ENCODE measurements around the gene HMGCS1. TPM values are rescaled to one million over a fixed set of nuclear protein-coding genes. Genes with fewer than 3 reads are reported as not detected.
A peak's percentile ranks its signal among the peaks of the same experiment; 100 is the strongest.

HMGCS1 gene
- 384 TPM for polyA plus RNA-seq (2013, experiment 1 of 2)
- polyA plus RNA-seq (2013, experiment 2 of 2) = 381 TPM

DNA sequence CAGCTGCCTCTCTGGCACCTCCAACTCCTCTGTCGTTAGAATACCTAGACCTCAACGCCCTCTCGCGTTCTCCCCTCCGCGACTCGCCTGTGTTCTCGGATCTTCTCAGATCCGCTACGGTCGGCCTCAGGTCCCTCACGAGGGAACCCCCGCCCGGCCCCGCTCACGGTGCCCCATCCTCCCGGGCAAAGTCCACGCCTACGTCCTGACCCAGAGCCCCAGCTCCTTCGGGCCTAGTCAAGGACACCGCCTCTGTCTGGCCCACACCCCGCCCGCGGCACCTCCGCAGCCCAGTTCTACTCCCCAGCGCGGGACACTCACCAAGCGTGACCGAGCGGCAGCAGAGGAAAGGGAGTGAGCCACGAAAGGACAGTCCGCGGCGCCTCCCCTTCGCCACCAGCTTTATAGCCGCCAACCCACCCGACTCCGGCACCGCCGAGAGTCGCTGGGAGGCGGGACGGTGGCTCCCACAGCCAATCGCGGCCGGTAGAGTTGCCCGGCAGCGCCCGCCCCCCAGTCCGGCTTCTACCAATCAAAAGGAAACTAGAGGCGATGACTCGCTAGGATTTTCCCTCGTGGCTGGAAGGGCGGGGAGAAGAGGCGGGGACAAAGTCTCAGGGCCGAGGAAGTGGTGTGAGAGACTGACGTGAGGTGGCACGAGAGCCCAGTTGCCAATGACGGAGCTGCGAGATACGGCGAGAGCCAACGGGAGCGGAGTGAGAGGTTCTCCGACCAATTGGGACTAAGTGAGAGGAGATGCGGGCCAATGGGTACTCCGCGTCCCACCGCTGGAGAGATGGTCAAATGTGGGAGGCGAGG is at the start of gene HMGCS1:
TSS of gene HMGCS1 (minus strand) at position 378 of the 819 bp plus-strand sequence. CDS start 14,447 bp downstream, outside the sequence.
- Histone ChIP-seq H3K36me3 (ENCODE audit: control insufficient read depth, insufficient read depth, low read length) (peaks cover 40% of the 10 kb centered on the region), H3K9me3 (ENCODE audit: control insufficient read depth, low read length) (peaks cover 5% of the 10 kb centered on the region), H3K4me3 (ENCODE audit: extremely low read depth, insufficient read depth, low read length, poor library complexity, severe bottlenecking) (peak within 1 kb of the TSS; percentile 99), H3K4me1 (ENCODE audit: control insufficient read depth, insufficient read depth, low read length, poor library complexity, severe bottlenecking) (peaks cover 18% of the 10 kb centered on the region), H3K27ac (ENCODE audit: low read depth, low read length, severe bottlenecking) (peak within 1 kb of the TSS; percentile 96)
- 0% methylated on average over 39 to 63 of the region's 70 CpGs for WGBS, 2 experiments (ENCODE audit: insufficient coverage in 2 of 2)

DNA sequence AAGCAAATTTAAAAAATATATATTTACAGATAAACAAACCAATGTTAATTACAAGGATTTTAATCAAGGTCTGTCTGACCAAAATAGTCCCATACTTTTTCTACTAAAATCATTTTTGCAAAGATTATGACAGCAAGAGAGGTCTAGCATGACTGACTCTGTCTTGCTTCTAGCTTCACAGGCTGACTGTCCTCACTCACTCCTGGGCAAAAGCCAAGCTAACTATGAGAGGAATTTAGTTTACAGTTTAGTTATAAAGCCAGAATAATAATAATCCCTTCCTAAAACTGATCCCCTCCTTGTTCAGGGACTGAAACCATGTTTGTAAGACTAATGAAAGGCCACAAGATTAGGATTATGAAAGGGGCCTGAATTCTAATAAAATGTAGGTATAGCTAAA is 45.5 kb upstream of the HMGCS1 start:
- Histone ChIP-seq H3K4me1 (ENCODE audit: control insufficient read depth, insufficient read depth, low read length, poor library complexity, severe bottlenecking) (no peaks in the 10 kb centered on the region), H3K9me3 (ENCODE audit: control insufficient read depth, low read length) (peaks cover 16% of the 10 kb centered on the region), H3K4me3 (ENCODE audit: extremely low read depth, insufficient read depth, low read length, poor library complexity, severe bottlenecking) (no peak overlapping the region), H3K36me3 (ENCODE audit: control insufficient read depth, insufficient read depth, low read length) (no peaks in the 10 kb centered on the region), H3K27ac (ENCODE audit: low read depth, low read length, severe bottlenecking) (no peak overlapping the region)

DNA sequence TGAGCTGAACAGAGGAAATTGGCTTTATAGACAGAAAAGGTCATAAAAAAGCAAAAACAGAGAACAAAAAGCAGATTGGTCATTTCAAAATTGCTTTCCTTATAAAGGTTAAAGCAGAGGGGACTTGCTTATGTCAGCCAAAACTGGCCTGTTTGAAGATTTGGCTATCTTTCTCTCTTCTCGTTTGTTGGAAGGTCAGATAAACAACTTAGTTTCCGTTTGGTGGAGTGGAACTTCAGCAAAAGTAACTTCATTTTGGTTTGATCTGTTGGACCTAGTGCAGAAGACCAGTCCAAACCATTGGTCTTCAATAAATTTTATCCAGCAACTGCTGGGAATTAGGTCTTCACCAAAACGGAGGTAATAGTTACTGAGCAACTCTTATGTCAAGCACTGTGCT is 45.1 kb upstream of the HMGCS1 start:
- Histone ChIP-seq H3K9me3 (ENCODE audit: control insufficient read depth, low read length) (peaks cover 16% of the 10 kb centered on the region), H3K4me3 (ENCODE audit: extremely low read depth, insufficient read depth, low read length, poor library complexity, severe bottlenecking) (no peak overlapping the region), H3K27ac (ENCODE audit: low read depth, low read length, severe bottlenecking) (no peak overlapping the region), H3K36me3 (ENCODE audit: control insufficient read depth, insufficient read depth, low read length) (no peaks in the 10 kb centered on the region), H3K4me1 (ENCODE audit: control insufficient read depth, insufficient read depth, low read length, poor library complexity, severe bottlenecking) (no peaks in the 10 kb centered on the region)
- 79% methylated on average over 3 of the region's 3 CpGs; no CpG with 5 or more reads in 1 of the 2 experiments for WGBS, 2 experiments (ENCODE audit: insufficient coverage in 2 of 2)

DNA sequence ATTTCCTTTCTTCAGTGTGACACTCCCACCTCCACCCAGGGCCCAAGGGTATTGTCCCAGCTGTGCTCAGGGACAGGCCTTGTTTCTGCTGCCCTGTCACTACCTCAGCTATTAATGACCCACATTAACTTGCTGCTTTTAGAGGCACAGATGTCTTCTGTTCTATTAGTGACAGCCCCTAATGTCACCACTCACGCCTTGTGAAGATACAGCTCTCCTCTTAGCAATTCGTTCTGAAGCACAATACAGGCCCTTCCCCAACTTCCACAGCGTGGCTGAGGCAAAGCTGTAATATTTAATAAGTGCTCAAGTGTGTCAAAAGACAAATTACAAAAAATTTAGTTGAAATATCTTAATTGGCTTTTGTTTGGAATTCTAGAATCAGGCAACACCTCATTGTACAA is 44.7 kb upstream of the HMGCS1 start:
- 79 to 80% methylated on average over 2 of the region's 3 CpGs for WGBS, 2 experiments (ENCODE audit: insufficient coverage in 2 of 2)

DNA sequence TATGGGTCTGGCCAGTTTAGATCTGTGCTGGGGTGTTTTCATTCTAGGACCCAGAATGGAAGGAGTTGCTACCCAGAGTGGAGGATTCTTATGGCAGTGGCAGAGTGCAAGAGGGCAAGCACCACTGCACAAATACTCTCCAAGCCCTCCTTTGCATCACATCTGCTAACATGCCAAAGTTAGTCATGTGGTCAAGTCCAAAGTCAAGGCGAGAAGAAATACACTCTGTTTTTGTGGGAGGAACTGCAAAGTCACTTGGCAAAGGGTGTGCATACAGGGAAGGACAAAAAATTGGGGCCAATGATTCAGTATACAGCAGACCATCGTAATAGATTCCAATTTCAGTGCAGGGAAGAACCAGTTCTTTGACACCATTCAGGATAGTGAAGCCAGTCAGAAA is 43.9 kb upstream of the HMGCS1 start:
- Histone ChIP-seq H3K4me3 (ENCODE audit: extremely low read depth, insufficient read depth, low read length, poor library complexity, severe bottlenecking) (no peak overlapping the region), H3K27ac (ENCODE audit: low read depth, low read length, severe bottlenecking) (no peak overlapping the region), H3K4me1 (ENCODE audit: control insufficient read depth, insufficient read depth, low read length, poor library complexity, severe bottlenecking) (no peaks in the 10 kb centered on the region), H3K36me3 (ENCODE audit: control insufficient read depth, insufficient read depth, low read length) (no peaks in the 10 kb centered on the region), H3K9me3 (ENCODE audit: control insufficient read depth, low read length) (peaks cover 16% of the 10 kb centered on the region)
- 91 to 93% methylated on average over 2 of the region's 2 CpGs for WGBS, 2 experiments (ENCODE audit: insufficient coverage in 2 of 2)

More for the DNA sequence above, 44.7 kb upstream of the HMGCS1 start:
- Histone ChIP-seq H3K4me1 (ENCODE audit: control insufficient read depth, insufficient read depth, low read length, poor library complexity, severe bottlenecking) (no peaks in the 10 kb centered on the region), H3K36me3 (ENCODE audit: control insufficient read depth, insufficient read depth, low read length) (no peaks in the 10 kb centered on the region), H3K9me3 (ENCODE audit: control insufficient read depth, low read length) (peaks cover 16% of the 10 kb centered on the region), H3K27ac (ENCODE audit: low read depth, low read length, severe bottlenecking) (no peak overlapping the region), H3K4me3 (ENCODE audit: extremely low read depth, insufficient read depth, low read length, poor library complexity, severe bottlenecking) (no peak overlapping the region)

DNA sequence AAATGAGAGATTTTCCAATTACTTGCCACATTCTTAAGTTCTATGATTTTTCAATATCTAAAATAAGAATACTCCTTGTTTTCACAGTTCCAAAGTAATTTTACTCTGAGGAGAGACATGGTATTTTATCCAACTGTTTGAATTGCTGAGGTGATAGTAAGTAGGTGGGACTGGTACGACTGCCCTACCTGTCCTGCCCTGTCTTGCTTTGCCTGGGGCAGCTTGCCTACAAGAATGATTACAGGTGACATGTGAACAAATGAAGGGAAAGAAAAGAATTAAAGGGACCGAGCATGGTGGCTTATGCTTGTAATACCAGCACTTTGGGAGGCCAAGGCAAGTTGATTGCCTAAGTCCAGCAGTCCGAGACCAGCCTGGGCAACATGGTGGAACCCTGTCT is 41.6 kb upstream of the HMGCS1 start:
- H3K36me3 ChIP-seq (ENCODE audit: control insufficient read depth, insufficient read depth, low read length) = no peaks in the 10 kb centered on the region
- WGBS, 2 experiments (ENCODE audit: insufficient coverage in 2 of 2) = 93 to 100% methylated on average over 1 to 2 of the region's 3 CpGs

DNA sequence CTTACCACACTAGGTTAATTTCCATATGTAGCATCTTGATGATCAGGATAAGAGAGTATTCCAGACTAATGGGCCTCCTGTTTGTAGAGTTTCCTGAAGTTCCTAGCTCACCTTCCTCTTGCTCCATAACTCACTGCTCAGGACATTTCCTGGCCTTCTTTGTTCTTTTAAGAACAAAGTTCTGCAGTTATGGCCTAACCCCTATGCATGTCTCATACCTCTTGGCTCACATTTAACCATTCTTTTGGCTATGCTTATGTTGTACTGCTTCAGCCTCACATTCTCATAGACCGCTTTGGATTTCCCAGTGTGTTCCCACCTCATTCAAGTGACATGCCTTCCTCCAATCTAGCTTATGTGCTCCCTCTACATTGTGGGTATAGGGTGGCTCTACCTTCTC is 40.5 kb upstream of the HMGCS1 start:
- no peaks in the 10 kb centered on the region for H3K9me3 ChIP-seq (ENCODE audit: control insufficient read depth, low read length)
- H3K36me3 ChIP-seq (ENCODE audit: control insufficient read depth, insufficient read depth, low read length) = no peaks in the 10 kb centered on the region
- no peaks in the 10 kb centered on the region for H3K4me1 ChIP-seq (ENCODE audit: control insufficient read depth, insufficient read depth, low read length, poor library complexity, severe bottlenecking)
- 100% methylated on average over 1 of the region's 1 CpG; no CpG with 5 or more reads in 1 of the 2 experiments for WGBS, 2 experiments (ENCODE audit: insufficient coverage in 2 of 2)
- no peak overlapping the region for H3K27ac ChIP-seq (ENCODE audit: low read depth, low read length, severe bottlenecking)
- no peak overlapping the region for H3K4me3 ChIP-seq (ENCODE audit: extremely low read depth, insufficient read depth, low read length, poor library complexity, severe bottlenecking)

More for the DNA sequence above, 41.6 kb upstream of the HMGCS1 start:
- Histone ChIP-seq H3K4me3 (ENCODE audit: extremely low read depth, insufficient read depth, low read length, poor library complexity, severe bottlenecking) (no peak overlapping the region), H3K4me1 (ENCODE audit: control insufficient read depth, insufficient read depth, low read length, poor library complexity, severe bottlenecking) (no peaks in the 10 kb centered on the region), H3K27ac (ENCODE audit: low read depth, low read length, severe bottlenecking) (no peak overlapping the region), H3K9me3 (ENCODE audit: control insufficient read depth, low read length) (peaks cover 6% of the 10 kb centered on the region)

DNA sequence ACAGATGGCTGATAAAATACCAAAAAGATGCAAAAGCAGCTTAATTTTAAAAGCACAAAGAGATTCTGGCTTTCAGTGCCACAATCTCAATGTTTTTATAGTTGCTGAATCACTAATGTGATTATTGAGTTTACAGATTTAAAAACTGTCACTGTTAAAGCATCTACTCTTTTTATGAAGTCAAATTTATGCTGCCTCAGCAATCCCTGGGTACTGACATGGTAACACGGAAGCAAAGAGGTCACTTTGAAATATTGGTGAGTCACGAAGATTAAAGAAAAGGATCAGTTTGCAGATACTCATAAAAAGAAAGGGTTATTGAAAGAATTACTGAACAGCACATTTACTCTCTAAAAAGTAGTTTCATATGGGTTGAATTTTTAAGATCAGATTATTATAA is 39.7 kb upstream of the HMGCS1 start:
- H3K27ac ChIP-seq (ENCODE audit: low read depth, low read length, severe bottlenecking) = no peak overlapping the region
- H3K4me1 ChIP-seq (ENCODE audit: control insufficient read depth, insufficient read depth, low read length, poor library complexity, severe bottlenecking) = no peaks in the 10 kb centered on the region
- 100% methylated on average over 1 to 2 of the region's 2 CpGs for WGBS, 2 experiments (ENCODE audit: insufficient coverage in 2 of 2)
- H3K36me3 ChIP-seq (ENCODE audit: control insufficient read depth, insufficient read depth, low read length) = no peaks in the 10 kb centered on the region
- H3K4me3 ChIP-seq (ENCODE audit: extremely low read depth, insufficient read depth, low read length, poor library complexity, severe bottlenecking) = no peak overlapping the region
- no peaks in the 10 kb centered on the region for H3K9me3 ChIP-seq (ENCODE audit: control insufficient read depth, low read length)

DNA sequence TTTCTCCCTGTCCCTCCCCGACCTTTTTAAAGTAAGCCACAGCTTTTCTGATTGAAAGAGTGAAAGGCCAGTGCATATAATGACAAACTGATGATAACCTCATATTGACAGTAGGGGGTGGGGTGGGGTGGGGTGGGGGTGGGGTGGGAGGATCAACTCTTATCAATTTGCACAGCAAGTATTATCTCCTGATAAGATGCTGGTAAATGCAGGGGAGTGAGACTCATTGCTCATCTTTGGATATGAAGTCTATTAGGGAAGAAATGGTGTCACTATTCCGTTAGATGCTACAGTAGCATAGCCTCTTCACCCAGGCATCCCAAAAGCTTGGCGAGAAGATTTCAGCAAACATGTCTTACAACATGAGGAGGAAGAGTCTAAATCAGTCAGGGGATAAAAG is 38.9 kb upstream of the HMGCS1 start:
- no CpG with 5 or more reads among the region's 3 CpGs for WGBS, 2 experiments (ENCODE audit: insufficient coverage in 2 of 2)
- no peaks in the 10 kb centered on the region for H3K9me3 ChIP-seq (ENCODE audit: control insufficient read depth, low read length)

DNA sequence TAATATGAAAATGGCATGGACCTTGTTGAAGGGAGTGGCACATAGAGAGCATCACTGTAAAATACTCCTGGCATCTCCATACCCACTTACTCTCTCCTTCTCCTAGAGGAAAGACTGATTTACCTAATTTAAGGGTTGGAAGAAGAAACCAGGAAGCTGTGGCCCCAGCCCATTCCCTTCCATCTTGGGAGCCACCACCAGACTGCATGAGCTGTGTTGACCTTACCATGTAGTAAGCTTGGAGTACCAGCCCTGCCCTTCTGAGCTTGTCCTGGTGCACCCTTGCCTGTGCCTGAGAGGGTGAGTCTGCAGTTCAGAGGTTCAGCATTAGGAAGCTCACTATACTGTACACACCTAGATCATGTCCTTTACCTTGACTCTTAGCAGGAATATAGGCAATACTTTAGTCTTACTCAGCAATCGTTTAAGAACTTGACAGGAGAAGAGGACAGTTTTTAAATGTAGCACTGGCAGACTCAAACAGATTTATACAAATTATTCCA is 35.7 kb upstream of the HMGCS1 start:
- WGBS, 2 experiments (ENCODE audit: insufficient coverage in 2 of 2) = no CpG with 5 or more reads among the region's 1 CpG
- Histone ChIP-seq H3K27ac (ENCODE audit: low read depth, low read length, severe bottlenecking) (no peak overlapping the region), H3K9me3 (ENCODE audit: control insufficient read depth, low read length) (no peaks in the 10 kb centered on the region), H3K36me3 (ENCODE audit: control insufficient read depth, insufficient read depth, low read length) (no peaks in the 10 kb centered on the region), H3K4me1 (ENCODE audit: control insufficient read depth, insufficient read depth, low read length, poor library complexity, severe bottlenecking) (no peaks in the 10 kb centered on the region), H3K4me3 (ENCODE audit: extremely low read depth, insufficient read depth, low read length, poor library complexity, severe bottlenecking) (no peak overlapping the region)

More for the DNA sequence above, 38.9 kb upstream of the HMGCS1 start:
- H3K4me3 ChIP-seq (ENCODE audit: extremely low read depth, insufficient read depth, low read length, poor library complexity, severe bottlenecking) = no peak overlapping the region
- H3K36me3 ChIP-seq (ENCODE audit: control insufficient read depth, insufficient read depth, low read length) = no peaks in the 10 kb centered on the region
- H3K4me1 ChIP-seq (ENCODE audit: control insufficient read depth, insufficient read depth, low read length, poor library complexity, severe bottlenecking) = no peaks in the 10 kb centered on the region
- no peak overlapping the region for H3K27ac ChIP-seq (ENCODE audit: low read depth, low read length, severe bottlenecking)

DNA sequence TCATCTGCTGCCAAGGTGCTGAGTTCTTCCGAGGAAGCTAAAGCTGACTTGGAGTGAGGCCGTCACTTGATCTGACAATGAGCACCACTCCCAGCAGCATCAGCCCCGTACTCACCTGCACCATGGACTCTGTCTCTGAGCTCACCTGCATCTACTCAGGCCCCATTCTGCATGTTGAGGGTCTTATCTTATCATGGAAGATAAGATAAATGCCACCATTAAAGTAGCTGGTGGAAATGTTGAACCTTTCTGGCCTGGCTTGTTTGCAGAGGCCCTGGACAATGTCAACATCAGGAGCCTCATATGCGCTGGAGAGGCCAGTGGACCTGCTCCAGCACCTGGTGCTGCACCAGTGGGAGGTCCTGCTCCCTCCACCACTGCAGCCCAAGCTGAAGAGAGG is 35.0 kb upstream of the HMGCS1 start:
- WGBS, 2 experiments (ENCODE audit: insufficient coverage in 2 of 2) = 91 to 96% methylated on average over 3 to 4 of the region's 4 CpGs
- Histone ChIP-seq H3K9me3 (ENCODE audit: control insufficient read depth, low read length) (no peaks in the 10 kb centered on the region), H3K4me3 (ENCODE audit: extremely low read depth, insufficient read depth, low read length, poor library complexity, severe bottlenecking) (no peak overlapping the region), H3K27ac (ENCODE audit: low read depth, low read length, severe bottlenecking) (no peak overlapping the region), H3K36me3 (ENCODE audit: control insufficient read depth, insufficient read depth, low read length) (no peaks in the 10 kb centered on the region), H3K4me1 (ENCODE audit: control insufficient read depth, insufficient read depth, low read length, poor library complexity, severe bottlenecking) (no peaks in the 10 kb centered on the region)

Measured in mesodermal cell (in vitro differentiated cells).